ENCODE data around the gene TRIM25.
"Not testable (repeated sequence)": the region's sequence is repeated elsewhere in the genome, so short reads cannot be mapped to it uniquely, and the experiment has no call there.

Gene TRIM25

GRCh38 chr17:56913867-56914580, at the start of gene TRIM25:
TRIM25 (minus strand) TSS chr17:56914049; CDS start chr17:56913988, 61 bp downstream.
- DNase-seq (ENCODE audit: low read depth in 1 of 2, low spot score in 1 of 2), result peak; percentile 64 to 84

GRCh38 chr17:56960596-56961538, 47.0 kb upstream of the TRIM25 start, which contains the start of gene COIL:
COIL (minus strand) TSS chr17:56961050; CDS start chr17:56961019, 31 bp downstream.
- DNase-seq (ENCODE audit: low read depth in 1 of 2, low spot score in 1 of 2), result peak; percentile 82 to 91

- no peak for DNase-seq (ENCODE audit: low read depth in 1 of 2, low spot score in 1 of 2)
These were observed 43.1 kb upstream of the TRIM25 start for GRCh38 chr17:56956992-56957391.

GRCh38 chr17:56949595-56949994, 35.7 kb upstream of the TRIM25 start:
- no peak for DNase-seq (ENCODE audit: low read depth in 1 of 2, low spot score in 1 of 2)

- no peak for DNase-seq (ENCODE audit: low read depth in 1 of 2, low spot score in 1 of 2)
These were observed 34.6 kb upstream of the TRIM25 start for GRCh38 chr17:56948491-56948890.

GRCh38 chr17:56947741-56948140, 33.9 kb upstream of the TRIM25 start:
- no peak for DNase-seq (ENCODE audit: low read depth in 1 of 2, low spot score in 1 of 2)

- no peak for DNase-seq (ENCODE audit: low read depth in 1 of 2, low spot score in 1 of 2)
These were observed 32.2 kb upstream of the TRIM25 start for GRCh38 chr17:56945938-56946505.

GRCh38 chr17:56943505-56944125, 29.8 kb upstream of the TRIM25 start:
- no peak for DNase-seq (ENCODE audit: low read depth in 1 of 2, low spot score in 1 of 2)

- DNase-seq (ENCODE audit: low read depth in 1 of 2, low spot score in 1 of 2), result no peak
These were observed 26.1 kb upstream of the TRIM25 start for GRCh38 chr17:56939869-56940484.

- not testable (repeated sequence) for DNase-seq (ENCODE audit: low read depth in 1 of 2, low spot score in 1 of 2)
These were observed 24.4 kb upstream of the TRIM25 start for GRCh38 chr17:56938206-56938605.

GRCh38 chr17:56937687-56938086, 23.8 kb upstream of the TRIM25 start:
- no peak for DNase-seq (ENCODE audit: low read depth in 1 of 2, low spot score in 1 of 2)

GRCh38 chr17:56936697-56937322, 23.0 kb upstream of the TRIM25 start:
- DNase-seq (ENCODE audit: low read depth in 1 of 2, low spot score in 1 of 2), result no peak

GRCh38 chr17:56935461-56935860, 21.6 kb upstream of the TRIM25 start:
- DNase-seq (ENCODE audit: low read depth in 1 of 2, low spot score in 1 of 2), result no peak

- no peak for DNase-seq (ENCODE audit: low read depth in 1 of 2, low spot score in 1 of 2)
These were observed 20.4 kb upstream of the TRIM25 start for GRCh38 chr17:56934280-56934679.

GRCh38 chr17:56933868-56934267, 20.0 kb upstream of the TRIM25 start:
- no peak for DNase-seq (ENCODE audit: low read depth in 1 of 2, low spot score in 1 of 2)

GRCh38 chr17:56933151-56933745, 19.4 kb upstream of the TRIM25 start:
- no peak for DNase-seq (ENCODE audit: low read depth in 1 of 2, low spot score in 1 of 2)

GRCh38 chr17:56930739-56931337, 17.0 kb upstream of the TRIM25 start:
- DNase-seq (ENCODE audit: low read depth in 1 of 2, low spot score in 1 of 2), result no peak

GRCh38 chr17:56929362-56929969, 15.6 kb upstream of the TRIM25 start:
- no peak for DNase-seq (ENCODE audit: low read depth in 1 of 2, low spot score in 1 of 2)

- DNase-seq (ENCODE audit: low read depth in 1 of 2, low spot score in 1 of 2), result no peak
These were observed 14.7 kb upstream of the TRIM25 start for GRCh38 chr17:56928586-56928985.
